ENCODE results near the gene UGT1A4. TPM values are rescaled to one million over a fixed set of nuclear protein-coding genes. Genes with fewer than 3 reads are reported as not detected.

UGT1A4 gene
- total and polyA plus RNA-seq, 2 of the 8 experiments (the other 6 are each of a cell fraction or from before 2014, with no cell fraction given), result not detected

GRCh38 chr2:233819884-233820773 is 101.6 kb downstream of the UGT1A4 start:
- Histone ChIP-seq H3K9me3 (ENCODE audit: insufficient read depth in 2 of 2, low read depth in 1 of 2, low read length in 1 of 2) (no peaks in the 10 kb centered on the region), H3K56ac (replicated peaks; ENCODE audit: insufficient read length, low read depth, low read length) (no peak overlapping the region)
- no peak for TF ChIP-seq EZH2 (IDR thresholded peaks at IDR 0.05; ENCODE audit: low read depth, low read length, severe bottlenecking)
- no peak for TF ChIP-seq E2F6 (IDR thresholded peaks at IDR 0.05)
- TF ChIP-seq CHD1 (IDR thresholded peaks at IDR 0.05; ENCODE audit: low read depth, low read length), result no peak
- no peak for TF ChIP-seq KDM5A (IDR thresholded peaks at IDR 0.05; ENCODE audit: low read length)
- no peak for TF ChIP-seq SAP30 (IDR thresholded peaks at IDR 0.05; ENCODE audit: insufficient read depth, insufficient replicate concordance, low read length)
- no peak for TF ChIP-seq SUZ12 (IDR thresholded peaks at IDR 0.05; ENCODE audit: low read length)
- TF ChIP-seq HDAC6 (IDR thresholded peaks at IDR 0.05; ENCODE audit: low read depth, low read length), result no peak
- no peak for TF ChIP-seq SIRT6 (IDR thresholded peaks at IDR 0.05; ENCODE audit: low read length)
- TF ChIP-seq CBX5 (IDR thresholded peaks at IDR 0.05; ENCODE audit: low read depth, low read length), result no peak
- TF ChIP-seq USF2 (IDR thresholded peaks at IDR 0.05; ENCODE audit: low read length), result no peak

More at GRCh38 chr2:233819884-233820773, 101.6 kb downstream of the UGT1A4 start:
- Histone ChIP-seq H3K79me2 (ENCODE audit: control insufficient read depth in 1 of 2, insufficient read depth in 2 of 2, low read length in 2 of 2) (no peaks in the 10 kb centered on the region), H4K91ac (replicated peaks; ENCODE audit: insufficient read length, low read length) (no peak overlapping the region), H3K14ac (ENCODE audit: insufficient read length) (no peak overlapping the region), H3K4ac (replicated peaks; ENCODE audit: insufficient read length, low read depth, low read length) (no peak overlapping the region), H3K18ac (ENCODE audit: extremely low read depth, low read length) (no peak overlapping the region), H3K23me2 (ENCODE audit: low read depth, low read length) (no peaks in the 10 kb centered on the region), H3K27me3 (replicated peaks in 1 of 4; ENCODE audit: control insufficient read depth in 3 of 4, extremely low read depth in 1 of 4, insufficient read depth in 3 of 4, low read length in 3 of 4) (no peaks in the 10 kb centered on the region), H3K4me1 (replicated peaks in 1 of 4; ENCODE audit: control insufficient read depth in 3 of 4, insufficient read depth in 4 of 4, low read length in 3 of 4) (no peaks in the 10 kb centered on the region), H3K23ac (ENCODE audit: insufficient read length) (no peak overlapping the region), H4K8ac (ENCODE audit: extremely low read depth, insufficient read depth, low read length) (no peak overlapping the region), H3K9ac (replicated peaks in 1 of 4; ENCODE audit: extremely low read depth in 1 of 4, low read depth in 3 of 4, low read length in 3 of 4) (no peak overlapping the region), H3K27ac (ENCODE audit: low read depth, low read length) (no peak overlapping the region), H2BK12ac (ENCODE audit: low read depth, low read length) (no peak overlapping the region), H3K4me3 (ENCODE audit: extremely low read depth in 1 of 4, insufficient read depth in 2 of 4, low read depth in 3 of 4, low read length in 4 of 4) (no peak overlapping the region), H2BK5ac (ENCODE audit: low read depth, low read length) (no peak overlapping the region), H4K20me1 (replicated peaks in 1 of 2; ENCODE audit: control insufficient read depth in 1 of 2, insufficient read depth in 2 of 2, low read length in 2 of 2) (no peaks in the 10 kb centered on the region), H3K36me3 (ENCODE audit: control insufficient read depth in 2 of 4, insufficient read depth in 4 of 4, low read length in 3 of 4) (no peaks in the 10 kb centered on the region), H2BK20ac (ENCODE audit: low read length) (no peak overlapping the region), H3K79me1 (ENCODE audit: low read depth, low read length) (no peaks in the 10 kb centered on the region), H4K5ac (ENCODE audit: insufficient read length, low read depth, low read length) (no peak overlapping the region), H2AFZ (ENCODE audit: low read length) (no peak overlapping the region), H2AK5ac (ENCODE audit: low read depth, low read length) (no peak overlapping the region), H3K4me2 (ENCODE audit: insufficient read depth in 1 of 2, low read depth in 2 of 2, low read length in 2 of 2) (no peak overlapping the region), H2BK15ac (ENCODE audit: low read length) (no peak overlapping the region), H2BK120ac (replicated peaks; ENCODE audit: low read depth, low read length) (no peak overlapping the region)
- POLR2A ChIA-PET (ENCODE audit: partially characterized antibody), result no interaction called here
- 93% methylated on average over 18 of the region's 18 CpGs; no CpG with 5 or more reads in 1 of the 2 experiments for WGBS, 2 experiments (ENCODE audit: extremely low coverage in 1 of 2, insufficient coverage in 1 of 2, insufficient read length in 1 of 2, insufficient replicate concordance in 2 of 2, low coverage in 1 of 2, low lambda C conversion rate in 2 of 2, missing lambda C conversion rate in 1 of 2)
- FAIRE-seq (no peak), DNase-seq (ENCODE audit: low read depth in 1 of 2, low spot score in 2 of 2) (no peak)
- CTCF ChIA-PET (ENCODE audit: partially characterized antibody), result interaction anchor here (1.0 to 1.2 kb wide), 2 partner anchors 109 to 394 kb away, joined by 3 to 4 read pairs; no protein-coding TSS in a partner anchor
